H54 (cell line): Measurements from ENCODE around the gene OLFM2.
A peak's percentile ranks its signal among the peaks of the same experiment; 100 is the strongest.
"Not testable (repeated sequence)": the region's sequence is repeated elsewhere in the genome, so short reads cannot be mapped to it uniquely, and the experiment has no call there.

ENCODE experiments used
- DNase-seq: peaks from one replicate; pipeline ENCODE4 v3.0.0; 2011; ENCODE audit warnings: low spot score, mixed read lengths; ENCODE audit not compliant: insufficient read length
- FAIRE-seq: peaks from 3 replicates; lab custom pipeline; 2011; peaks lifted over from hg19 to GRCh38; lab: Jason Lieb, UNC
- POLR2A ChIP-seq: IDR thresholded peaks from 2 replicates; pipeline ENCODE4 v1.6.1; 2011; ENCODE audit warnings: low read depth, mild to moderate bottlenecking, low read length

OLFM2 gene

GRCh38 chr19:9956956-9957355, 20.6 kb upstream of the OLFM2 start:
- no peak for FAIRE-seq
- no peak for DNase-seq
- no peak for TF ChIP-seq POLR2A

GRCh38 chr19:9953802-9954542, 17.7 kb upstream of the OLFM2 start:
- FAIRE-seq (no peak), DNase-seq (no peak)
- TF ChIP-seq POLR2A, result no peak

GRCh38 chr19:9952276-9952675, 16.0 kb upstream of the OLFM2 start:
- DNase-seq (no peak), FAIRE-seq (no peak)
- TF ChIP-seq POLR2A, result no peak

- TF ChIP-seq POLR2A, result no peak
- FAIRE-seq, result no peak
- DNase-seq, result no peak
Observed at GRCh38 chr19:9947441-9947840, 11.1 kb upstream of the OLFM2 start.

DNA sequence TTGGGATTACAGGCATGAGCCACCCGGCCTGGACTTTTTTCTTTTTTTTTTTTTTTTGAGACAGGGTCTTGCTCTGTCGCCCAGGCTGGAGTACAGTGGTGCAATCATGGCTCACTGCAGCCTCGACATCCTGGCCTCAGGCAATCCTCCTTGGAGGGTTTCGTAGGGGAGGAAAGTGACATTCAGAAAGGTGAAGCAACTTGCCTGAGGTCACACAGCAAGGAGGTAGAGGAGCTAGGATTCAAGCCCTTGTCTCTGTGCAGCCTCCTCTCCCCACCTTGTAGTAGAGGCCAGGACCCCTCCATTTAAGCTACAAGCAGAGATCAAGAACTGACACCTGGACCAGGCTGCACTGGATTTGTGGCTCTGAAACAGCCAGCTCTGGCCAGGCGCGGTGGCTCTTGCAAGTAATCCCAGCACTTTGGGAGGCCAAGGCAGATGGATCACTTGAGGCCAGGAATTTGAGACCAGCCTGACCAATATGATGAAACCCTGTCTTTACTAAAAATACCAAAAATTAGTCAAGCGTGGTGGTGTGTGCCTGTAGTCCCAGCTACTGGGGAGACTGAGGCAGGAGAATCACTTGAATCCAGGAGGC, 10.3 kb upstream of the OLFM2 start:
- not testable (repeated sequence) for FAIRE-seq, DNase-seq

DNA sequence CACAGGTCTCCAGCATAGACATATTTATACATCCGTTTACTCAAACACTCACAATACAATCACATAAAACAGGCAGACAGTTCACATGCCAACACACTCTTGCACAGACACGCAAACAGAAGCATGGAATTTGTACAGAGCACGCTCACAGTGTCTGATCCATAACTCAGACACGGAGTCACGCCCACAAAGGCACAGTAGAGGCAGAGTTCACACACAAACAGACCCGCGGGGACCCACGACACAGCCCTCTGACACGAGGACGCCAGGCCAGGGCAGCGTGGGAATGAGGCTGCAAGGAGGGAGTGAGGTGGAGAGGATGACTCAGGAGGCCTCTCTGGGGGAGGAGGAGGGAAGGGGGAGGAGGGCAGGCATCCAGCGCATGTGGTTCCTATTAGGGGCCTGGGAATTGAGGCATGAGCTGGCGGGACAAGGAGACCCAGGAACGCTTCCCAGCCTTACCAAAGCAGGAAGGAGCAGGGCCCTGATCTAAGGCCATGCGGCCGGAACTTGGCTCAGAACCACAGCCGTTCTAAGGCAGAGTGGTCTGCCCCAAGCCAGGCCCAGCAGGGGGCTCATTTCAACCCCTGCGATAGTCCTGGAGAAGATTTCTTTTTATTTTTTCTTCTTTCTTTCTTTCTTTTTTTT, 9.1 kb upstream of the OLFM2 start:
- no peak for FAIRE-seq
- no peak for TF ChIP-seq POLR2A
- peak; percentile 67 for DNase-seq

- FAIRE-seq (no peak), DNase-seq (no peak)
Observed at GRCh38 chr19:9943744-9944143, 7.4 kb upstream of the OLFM2 start.

GRCh38 chr19:9941671-9942070, 5.4 kb upstream of the OLFM2 start:
- FAIRE-seq, result no peak
- no peak for TF ChIP-seq POLR2A
- no peak for DNase-seq

More at GRCh38 chr19:9943744-9944143, 7.4 kb upstream of the OLFM2 start:
- TF ChIP-seq POLR2A, result no peak

- no peak for FAIRE-seq
- no peak for TF ChIP-seq POLR2A
- no peak for DNase-seq
Observed at GRCh38 chr19:9941231-9941630, 4.9 kb upstream of the OLFM2 start.

DNA sequence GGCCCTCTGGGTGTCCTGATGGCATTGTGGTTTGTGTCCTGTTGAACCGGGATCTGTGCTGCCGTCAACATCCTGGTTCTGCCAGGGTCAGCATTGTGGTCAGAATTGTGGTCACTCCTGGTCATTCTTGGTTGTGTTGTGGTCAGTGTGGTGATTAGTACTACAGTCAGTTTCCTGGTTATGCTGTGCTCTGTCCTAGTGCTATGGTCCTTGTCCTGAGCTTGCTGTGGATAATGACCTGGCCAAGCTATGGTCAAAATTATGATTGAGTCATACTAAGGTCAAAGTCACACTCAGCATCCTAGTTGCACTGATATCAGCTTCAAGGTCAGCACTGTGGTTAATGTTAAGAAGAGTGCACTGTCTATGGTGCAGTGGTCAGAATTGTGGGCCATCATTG, 4.5 kb upstream of the OLFM2 start:
- DNase-seq (no peak), FAIRE-seq (no peak)
- TF ChIP-seq POLR2A, result no peak

GRCh38 chr19:9939301-9939913, 3.1 kb upstream of the OLFM2 start:
- no peak for TF ChIP-seq POLR2A
- DNase-seq (no peak), FAIRE-seq (no peak)

- FAIRE-seq, result no peak
- no peak for TF ChIP-seq POLR2A
- DNase-seq, result no peak
Observed at GRCh38 chr19:9937001-9937411, 691 bp upstream of the OLFM2 start.

DNA sequence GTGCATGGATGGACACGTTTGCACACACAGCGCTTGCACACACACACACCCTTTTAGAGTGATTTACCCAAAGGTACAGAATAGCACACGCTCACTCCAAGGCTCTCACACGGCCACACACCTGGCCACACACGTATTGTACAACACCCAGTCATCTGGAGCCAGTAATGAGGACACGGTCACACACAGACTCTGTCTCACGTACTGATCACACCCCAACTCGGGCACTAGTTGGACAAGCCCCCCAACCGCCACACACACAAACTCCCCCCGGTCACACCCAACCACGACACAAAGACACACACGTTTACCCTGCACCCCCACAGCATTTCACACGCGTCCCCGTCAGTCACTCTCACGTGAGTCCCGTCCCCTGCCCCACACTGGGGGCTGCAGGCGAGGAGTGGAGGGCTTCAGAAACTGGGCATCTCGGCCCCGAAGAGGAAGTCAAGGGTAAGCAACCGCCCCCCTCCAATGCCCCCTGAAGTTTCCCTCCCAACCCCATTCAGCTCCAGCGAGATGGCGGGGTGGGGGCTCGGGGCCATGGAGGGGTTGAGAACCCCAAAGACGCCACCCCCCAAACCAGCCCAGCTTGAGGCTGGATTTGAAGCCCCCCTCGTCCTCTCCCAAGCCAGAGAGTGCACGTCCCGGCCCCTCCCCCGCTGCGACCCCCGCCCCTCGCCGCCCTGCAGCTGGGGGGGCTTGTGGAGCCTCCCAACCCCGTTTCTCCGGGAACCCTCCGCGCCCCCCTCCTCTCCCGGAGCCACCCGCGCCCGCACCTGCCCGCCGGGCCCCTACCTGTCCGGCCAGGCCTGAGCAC, 599 bp downstream of the OLFM2 start:
- TF ChIP-seq POLR2A, result no peak
- FAIRE-seq (no peak), DNase-seq (no peak)
